GM12892 (cell line): Measurements from ENCODE around the gene LILRA2.

Experiments
- POLR2A ChIP-seq: IDR thresholded peaks from 2 replicates; pipeline ENCODE4 v1.6.1; 2011; ENCODE audit warnings: low read depth, low read length, control low read depth
- POLR2AphosphoS5 ChIP-seq: IDR thresholded peaks from 2 replicates; pipeline ENCODE4 v1.6.1; 2011; ENCODE audit warnings: low read depth, low read length, control low read depth
- TAF1 ChIP-seq: IDR thresholded peaks from 2 replicates; pipeline ENCODE4 v1.6.1; 2011; ENCODE audit warnings: low read depth, mild to moderate bottlenecking, control low read depth, low read length, borderline replicate concordance

- TF ChIP-seq POLR2A (no peak), POLR2AphosphoS5 (no peak), TAF1 (no peak)
Measured at GRCh38 chr19:54532528-54532927, 41.1 kb upstream of the LILRA2 start.
